Psoas muscle (tissue), 8 donors: ENCODE measurements around the gene ADAMTS2. TPM values are rescaled to one million over a fixed set of nuclear protein-coding genes. Genes with fewer than 3 reads are reported as not detected.

Experiments used
- ATAC-seq, 4 donors: fragments of 200-7000 bp; cut with Tn5 transposase; one replicate each; pipeline ENCODE4 v1.9.1; 2020; ENCODE audit warnings: moderate library complexity in 3 of 4, mild to moderate bottlenecking in 2 of 4
- DNase-seq, 2 donors: peaks; one replicate each; pipeline ENCODE4 v3.0.0-alpha.2; 2020
- H3K27ac ChIP-seq: fragments of 200-600 bp; one replicate; pipeline ENCODE4 v1.8.0; 2022
- H3K27me3 ChIP-seq, 3 donors: fragments of 200-600 bp in 1 of 3; one replicate each; pipeline versions ENCODE4 v1.6.1 to v1.8.0; 2013 to 2022; ENCODE audit warnings: low read length in 2 of 3, mild to moderate bottlenecking in 2 of 3, moderate library complexity in 1 of 3; ENCODE audit not compliant: insufficient read depth in 3 of 3
- H3K36me3 ChIP-seq, 2 donors: fragments of 200-600 bp in 1 of 2; one replicate each; pipeline versions ENCODE4 v1.6.1 to v1.8.0; 2013 to 2022; ENCODE audit warnings: low read depth in 1 of 2, mild to moderate bottlenecking in 1 of 2, moderate library complexity in 1 of 2; ENCODE audit not compliant: insufficient read depth in 1 of 2
- H3K4me1 ChIP-seq: fragments of 200-600 bp; one replicate; pipeline ENCODE4 v1.8.0; 2022
- H3K4me3 ChIP-seq: fragments of 200-600 bp; one replicate; pipeline ENCODE4 v1.8.0; 2022; ENCODE audit warnings: mild to moderate bottlenecking
- H3K9me3 ChIP-seq: fragments of 200-600 bp; one replicate; pipeline ENCODE4 v1.8.0; 2022
- CTCF ChIP-seq: fragments of 200-600 bp; IDR thresholded peaks from one replicate; pipeline ENCODE4 v1.8.0; 2022; ENCODE audit warnings: antibody characterized with exemption
- WGBS, 3 donors: extraction: QIAGEN DNeasy Blood & Tissue Kit; methylation state at CpG; one replicate each; pipeline versions ENCODE4 v1.1.6 to v1.1.7; 2013; 5-methylcytosine and 5-hydroxymethylcytosine counted together
- intact Hi-C, 2 donors: fragments of 100-400 bp; cut with DNase I; formaldehyde crosslinking; loops; one replicate each; pipeline versions ENCODE4 v1.11.0 to v1.14.2; 2022
- polyA plus RNA-seq, 3 donors: library from polyadenylated mRNA; stranded (reverse); fragments of 200-250 nt; gene quantifications; one replicate each; pipeline ENCODE4 v1.2.3, GENCODE V29; 2013
- total RNA-seq, 4 donors: library from RNA; stranded (reverse); fragmentation: NEBNext Ultra II Directional in 2 of 4; extraction: Animal tissue kit (Norgen Biotek cat#: 25700) in 2 of 4; gene quantifications; one replicate each; pipeline versions ENCODE4 v1.2.1 to v1.2.4, GENCODE V29; 2021 to 2023
- donor health status: healthy with polysubstance abuse.
- donor health status: DM: no; HTN: no; CAD: no; lungs with moderate emphysema.
- donor health status: Bipolar disorder and iron deficiency.
- donor health status: healthy.
- donor health status: DM: yes; HTN: yes; CAD: no.
- donor health status: DM: no; HTN: no; CAD: no.
- donor health status: DM: no; HTN: no; CAD: no.
- donor health status: DM: yes; HTN: yes; CAD: no.

ADAMTS2 gene
- total and polyA plus RNA-seq, 7 donors = 0.83 to 3.7 (median 2.0) TPM

GRCh38 chr5:179339996-179340395, 5.3 kb downstream of the ADAMTS2 start:
- ATAC-seq = no peak
- DNase-seq = no peak
- 95 to 96% (median 95%) methylated on average over 10 of the region's 10 CpGs for WGBS, 3 donors

GRCh38 chr5:179339081-179339480, 6.2 kb downstream of the ADAMTS2 start:
- no peak for TF ChIP-seq CTCF
- H3K4me1 ChIP-seq = peaks cover under 1% of the 10 kb centered on the region
- H3K4me3 ChIP-seq = no peak overlapping the region
- ATAC-seq (no peak), DNase-seq (no peak)
- no peaks in the 10 kb centered on the region for H3K36me3 ChIP-seq
- peaks cover 0 to 25% (median 3%) of the 10 kb centered on the region in 3 donors for H3K27me3 ChIP-seq
- H3K9me3 ChIP-seq = no peaks in the 10 kb centered on the region
- H3K27ac ChIP-seq = no peak overlapping the region
- WGBS, 3 donors = 88 to 95% (median 94%) methylated on average over 5 of the region's 5 CpGs
- intact Hi-C loops = no loop called here

More at GRCh38 chr5:179339996-179340395, 5.3 kb downstream of the ADAMTS2 start:
- Histone ChIP-seq H3K4me1 (peaks cover 6% of the 10 kb centered on the region), H3K9me3 (no peaks in the 10 kb centered on the region), H3K27ac (no peak overlapping the region), H3K4me3 (no peak overlapping the region), H3K27me3 (peaks cover 0 to 34% (median 5%) of the 10 kb centered on the region in 3 donors), H3K36me3 (no peaks in the 10 kb centered on the region)
- intact Hi-C loops = loop anchor here in 1 of 2 donors (5.0 to 10.0 kb wide), 2 partner anchors 155 to 173 kb away; no protein-coding TSS in a partner anchor
- no peak for TF ChIP-seq CTCF

GRCh38 chr5:179337796-179338676, 7.2 kb downstream of the ADAMTS2 start:
- Histone ChIP-seq H3K9me3 (no peaks in the 10 kb centered on the region), H3K4me1 (no peaks in the 10 kb centered on the region), H3K27me3 (peaks cover 0 to 15% (median 3%) of the 10 kb centered on the region in 3 donors), H3K27ac (no peak overlapping the region), H3K36me3 (no peaks in the 10 kb centered on the region), H3K4me3 (no peak overlapping the region)
- no peak for TF ChIP-seq CTCF
- DNase-seq = no peak
- intact Hi-C loops = no loop called here
- no peak for ATAC-seq
- WGBS, 3 donors = 88 to 92% (median 88%) methylated on average over 23 of the region's 23 CpGs

- no peaks in the 10 kb centered on the region for H3K4me1 ChIP-seq
- intact Hi-C loops = no loop called here
- no peak overlapping the region for H3K4me3 ChIP-seq
- TF ChIP-seq CTCF = no peak
- no peaks in the 10 kb centered on the region for H3K36me3 ChIP-seq
- H3K27ac ChIP-seq = no peak overlapping the region
- DNase-seq (no peak), ATAC-seq (no peak)
- 81 to 88% (median 86%) methylated on average over 25 of the region's 25 CpGs for WGBS, 3 donors
- H3K27me3 ChIP-seq = peaks cover 0 to 6% (median 1%) of the 10 kb centered on the region in 3 donors
- no peaks in the 10 kb centered on the region for H3K9me3 ChIP-seq
Measured at GRCh38 chr5:179336871-179337795, 8.1 kb downstream of the ADAMTS2 start.
